ENCODE data around the gene CD36.

Gene CD36

GRCh38 chr7:80632819-80633218 is 5.6 kb upstream of the CD36 start:
- TF ChIP-seq, protein P1, sequence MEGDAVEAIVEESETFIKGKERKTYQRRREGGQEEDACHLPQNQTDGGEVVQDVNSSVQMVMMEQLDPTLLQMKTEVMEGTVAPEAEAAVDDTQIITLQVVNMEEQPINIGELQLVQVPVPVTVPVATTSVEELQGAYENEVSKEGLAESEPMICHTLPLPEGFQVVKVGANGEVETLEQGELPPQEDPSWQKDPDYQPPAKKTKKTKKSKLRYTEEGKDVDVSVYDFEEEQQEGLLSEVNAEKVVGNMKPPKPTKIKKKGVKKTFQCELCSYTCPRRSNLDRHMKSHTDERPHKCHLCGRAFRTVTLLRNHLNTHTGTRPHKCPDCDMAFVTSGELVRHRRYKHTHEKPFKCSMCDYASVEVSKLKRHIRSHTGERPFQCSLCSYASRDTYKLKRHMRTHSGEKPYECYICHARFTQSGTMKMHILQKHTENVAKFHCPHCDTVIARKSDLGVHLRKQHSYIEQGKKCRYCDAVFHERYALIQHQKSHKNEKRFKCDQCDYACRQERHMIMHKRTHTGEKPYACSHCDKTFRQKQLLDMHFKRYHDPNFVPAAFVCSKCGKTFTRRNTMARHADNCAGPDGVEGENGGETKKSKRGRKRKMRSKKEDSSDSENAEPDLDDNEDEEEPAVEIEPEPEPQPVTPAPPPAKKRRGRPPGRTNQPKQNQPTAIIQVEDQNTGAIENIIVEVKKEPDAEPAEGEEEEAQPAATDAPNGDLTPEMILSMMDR (IDR thresholded peaks at IDR 0.05; ENCODE audit: borderline replicate concordance, insufficient read depth, low read depth, low read length), result no peak
- H3K4me3 ChIP-seq (ENCODE audit: low read depth, low read length), result no peak overlapping the region

GRCh38 chr7:80634505-80634904 is 3.9 kb upstream of the CD36 start:
- no peak overlapping the region for H3K4me3 ChIP-seq (ENCODE audit: low read depth, low read length)
- TF ChIP-seq, protein P1 (IDR thresholded peaks at IDR 0.05; ENCODE audit: borderline replicate concordance, insufficient read depth, low read depth, low read length), result no peak

DNA sequence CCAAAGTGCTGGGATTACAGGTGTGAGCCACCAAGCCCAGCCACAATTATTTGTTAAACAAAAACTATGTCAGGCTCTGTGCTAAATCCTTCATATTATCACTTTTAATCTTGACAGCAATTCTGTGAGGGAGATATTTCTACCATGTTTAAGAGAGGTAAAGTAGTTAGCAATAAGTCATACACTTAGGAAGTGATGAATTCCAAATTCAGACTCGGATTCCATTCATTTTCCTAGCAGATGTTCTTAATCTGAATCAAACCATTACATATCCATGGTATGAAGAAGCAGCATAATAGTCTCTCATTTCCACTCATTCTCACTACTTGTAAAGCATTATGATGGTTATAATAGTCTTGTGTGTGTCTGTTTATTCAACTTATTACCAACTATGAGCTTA is 2.9 kb upstream of the CD36 start:
- TF ChIP-seq, protein P1 (IDR thresholded peaks at IDR 0.05; ENCODE audit: borderline replicate concordance, insufficient read depth, low read depth, low read length), result no peak
- H3K4me3 ChIP-seq (ENCODE audit: low read depth, low read length), result no peak overlapping the region

GRCh38 chr7:80635998-80636397 is 2.4 kb upstream of the CD36 start:
- H3K4me3 ChIP-seq (ENCODE audit: low read depth, low read length), result no peak overlapping the region
- TF ChIP-seq, protein P1 (IDR thresholded peaks at IDR 0.05; ENCODE audit: borderline replicate concordance, insufficient read depth, low read depth, low read length), result no peak

DNA sequence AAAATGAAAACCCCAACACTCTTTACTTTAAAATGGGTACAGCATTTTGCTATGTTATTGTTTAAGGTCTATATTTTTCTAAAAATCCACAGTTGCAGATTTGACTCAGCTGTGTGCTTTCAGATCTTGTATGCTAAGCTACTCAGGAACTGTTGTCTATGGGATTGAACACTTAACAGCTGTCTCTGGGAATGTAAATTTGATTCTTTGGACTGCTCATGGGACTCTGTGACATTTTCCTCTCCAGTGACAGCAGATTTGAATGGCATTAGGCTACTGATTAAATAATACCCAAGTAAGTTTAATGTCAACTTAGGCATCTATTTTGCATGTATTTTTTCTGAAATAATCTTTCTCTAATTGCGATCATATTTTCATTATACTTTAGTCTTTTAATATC is 1.7 kb upstream of the CD36 start:
- TF ChIP-seq, protein P1 (IDR thresholded peaks at IDR 0.05; ENCODE audit: borderline replicate concordance, insufficient read depth, low read depth, low read length), result no peak
- no peak overlapping the region for H3K4me3 ChIP-seq (ENCODE audit: low read depth, low read length)

DNA sequence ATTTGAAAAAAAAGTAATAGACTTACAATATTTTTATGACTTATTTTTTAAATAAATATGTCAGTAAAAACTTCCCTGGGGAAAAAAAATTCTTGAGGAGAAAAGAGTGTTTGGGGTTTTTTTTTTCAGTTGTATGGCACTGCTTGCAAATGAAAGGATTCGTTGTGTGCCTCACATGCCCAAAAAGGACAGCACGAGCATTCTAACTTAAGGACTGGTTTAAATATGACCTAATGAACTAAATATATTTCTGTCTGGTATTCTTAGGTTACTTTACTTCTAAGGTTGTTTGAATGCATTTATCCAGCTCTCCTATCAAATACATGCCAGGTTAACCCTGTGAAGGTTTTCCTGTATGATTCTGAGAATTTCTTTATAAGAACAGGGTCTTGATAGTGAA is 988 bp upstream of the CD36 start:
- H3K4me3 ChIP-seq (ENCODE audit: low read depth, low read length), result no peak overlapping the region

GRCh38 chr7:80639011-80639410 is 569 bp downstream of the CD36 start:
- no peak overlapping the region for H3K4me3 ChIP-seq (ENCODE audit: low read depth, low read length)
- TF ChIP-seq, protein P1 (IDR thresholded peaks at IDR 0.05; ENCODE audit: borderline replicate concordance, insufficient read depth, low read depth, low read length), result no peak

More for the DNA sequence above, 988 bp upstream of the CD36 start:
- TF ChIP-seq, protein P1 (IDR thresholded peaks at IDR 0.05; ENCODE audit: borderline replicate concordance, insufficient read depth, low read depth, low read length), result no peak

All from GM12875 (cell line).